ENCODE data around the gene SFSWAP.

The SFSWAP gene

DNA sequence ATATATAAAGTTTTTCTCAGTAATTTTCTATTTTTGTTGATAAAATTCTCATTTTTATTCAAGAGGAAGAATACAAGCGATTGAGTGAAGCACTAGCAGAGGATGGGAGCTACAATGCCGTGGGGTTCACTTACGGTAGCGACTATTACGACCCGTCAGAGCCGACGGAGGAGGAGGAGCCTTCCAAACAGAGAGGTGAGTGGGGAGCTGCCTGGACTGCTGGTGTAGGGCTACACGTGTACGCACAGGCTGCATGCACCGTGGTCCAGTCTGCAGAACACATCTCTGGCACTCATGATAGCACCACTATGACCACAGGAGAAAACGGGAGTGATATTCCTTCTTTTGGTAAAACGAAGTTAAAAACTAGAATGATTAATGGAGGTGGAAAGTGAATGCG lies 3.9 kb downstream of the SFSWAP start:
- TF ChIP-seq REST (IDR thresholded peaks at IDR 0.05; ENCODE audit: insufficient read depth in 1 of 2, low read depth in 2 of 2, low read length in 2 of 2) (no peak), FOXP2 (optimal IDR thresholded peaks at IDR 0.05; ENCODE audit: borderline replicate concordance, extremely low read depth, extremely low read length, insufficient read depth) (no peak), SIN3A (IDR thresholded peaks at IDR 0.05; ENCODE audit: borderline replicate concordance, insufficient read depth, low read length) (no peak), POLR2AphosphoS5 (IDR thresholded peaks at IDR 0.05; ENCODE audit: low read depth, low read length) (no peak), TAF1 (IDR thresholded peaks at IDR 0.05; ENCODE audit: borderline replicate concordance, insufficient read depth, low read length) (no peak)

DNA sequence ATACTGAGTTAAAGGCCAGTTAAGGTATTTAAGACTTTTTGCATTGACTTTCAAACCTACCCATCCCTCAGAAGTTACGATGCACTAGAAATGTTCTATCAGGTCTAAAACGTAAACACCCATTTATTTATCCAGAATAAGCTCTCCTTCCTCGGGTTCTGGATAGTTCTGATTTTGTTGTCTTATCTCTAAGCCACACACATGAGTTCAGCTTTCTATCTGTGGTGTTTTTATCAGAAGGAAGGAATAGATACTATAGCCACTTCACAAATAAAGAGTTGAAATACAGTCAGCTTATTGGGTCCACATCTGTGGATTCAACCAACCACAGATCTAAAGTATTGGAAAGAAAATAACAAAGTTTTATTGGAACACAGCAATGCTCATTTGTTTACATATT lies 5.4 kb downstream of the SFSWAP start:
- TF ChIP-seq POLR2AphosphoS5 (IDR thresholded peaks at IDR 0.05; ENCODE audit: low read depth, low read length) (no peak), TAF1 (IDR thresholded peaks at IDR 0.05; ENCODE audit: borderline replicate concordance, insufficient read depth, low read length) (no peak), FOXP2 (optimal IDR thresholded peaks at IDR 0.05; ENCODE audit: borderline replicate concordance, extremely low read depth, extremely low read length, insufficient read depth) (no peak), SIN3A (IDR thresholded peaks at IDR 0.05; ENCODE audit: borderline replicate concordance, insufficient read depth, low read length) (no peak), REST (IDR thresholded peaks at IDR 0.05; ENCODE audit: insufficient read depth in 1 of 2, low read depth in 2 of 2, low read length in 2 of 2) (no peak)

DNA sequence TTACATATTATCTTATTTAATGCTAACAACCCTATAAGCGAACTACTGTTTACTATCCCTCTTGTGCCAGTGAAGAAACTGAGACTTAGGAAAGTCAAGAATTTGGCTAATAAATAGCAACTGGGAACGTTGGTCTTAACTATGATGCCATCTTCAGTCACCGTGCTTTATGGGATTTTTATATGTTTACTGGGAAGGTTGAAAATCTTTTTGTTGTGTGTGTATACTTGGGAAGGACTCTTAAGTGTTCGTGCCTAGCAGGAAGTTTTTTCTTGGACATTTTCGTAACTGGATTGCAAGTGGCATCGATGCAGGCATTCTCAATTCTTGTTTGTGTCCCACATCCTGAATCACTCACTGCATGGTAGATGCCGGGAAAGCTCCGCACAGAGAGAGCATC lies 9.4 kb downstream of the SFSWAP start:
- TF ChIP-seq TAF1 (IDR thresholded peaks at IDR 0.05; ENCODE audit: borderline replicate concordance, insufficient read depth, low read length): no peak
- TF ChIP-seq REST (IDR thresholded peaks at IDR 0.05; ENCODE audit: insufficient read depth in 1 of 2, low read depth in 2 of 2, low read length in 2 of 2): no peak
- TF ChIP-seq SIN3A (IDR thresholded peaks at IDR 0.05; ENCODE audit: borderline replicate concordance, insufficient read depth, low read length): no peak
- no peak for TF ChIP-seq POLR2AphosphoS5 (IDR thresholded peaks at IDR 0.05; ENCODE audit: low read depth, low read length)
- no peak for TF ChIP-seq FOXP2 (optimal IDR thresholded peaks at IDR 0.05; ENCODE audit: borderline replicate concordance, extremely low read depth, extremely low read length, insufficient read depth)

DNA sequence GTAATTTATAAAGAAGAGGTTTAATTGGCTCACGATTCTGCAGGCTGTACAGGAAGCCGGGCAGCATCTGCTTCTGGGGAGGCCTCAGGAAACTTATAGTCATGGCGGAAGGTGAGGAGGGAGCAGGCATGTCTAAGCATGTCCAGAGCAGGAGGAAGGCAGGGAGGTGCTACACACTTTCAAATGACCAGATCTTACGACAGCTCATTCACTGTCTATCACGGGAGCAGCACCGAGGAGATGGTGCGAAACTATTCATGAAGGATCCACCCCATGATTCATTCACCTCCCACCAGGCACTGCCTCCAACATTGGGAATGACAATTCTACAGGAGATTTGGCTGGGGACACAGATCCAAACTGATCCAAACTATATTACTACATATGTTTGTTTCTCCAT lies 10.0 kb downstream of the SFSWAP start:
- TF ChIP-seq SIN3A (IDR thresholded peaks at IDR 0.05; ENCODE audit: borderline replicate concordance, insufficient read depth, low read length) (no peak), FOXP2 (optimal IDR thresholded peaks at IDR 0.05; ENCODE audit: borderline replicate concordance, extremely low read depth, extremely low read length, insufficient read depth) (no peak), REST (IDR thresholded peaks at IDR 0.05; ENCODE audit: insufficient read depth in 1 of 2, low read depth in 2 of 2, low read length in 2 of 2) (no peak), POLR2AphosphoS5 (IDR thresholded peaks at IDR 0.05; ENCODE audit: low read depth, low read length) (no peak), TAF1 (IDR thresholded peaks at IDR 0.05; ENCODE audit: borderline replicate concordance, insufficient read depth, low read length) (no peak)

GRCh38 chr12:131721548-131721947 lies 10.7 kb downstream of the SFSWAP start:
- TF ChIP-seq FOXP2 (optimal IDR thresholded peaks at IDR 0.05; ENCODE audit: borderline replicate concordance, extremely low read depth, extremely low read length, insufficient read depth) (no peak), SIN3A (IDR thresholded peaks at IDR 0.05; ENCODE audit: borderline replicate concordance, insufficient read depth, low read length) (no peak), REST (IDR thresholded peaks at IDR 0.05; ENCODE audit: insufficient read depth in 1 of 2, low read depth in 2 of 2, low read length in 2 of 2) (no peak), POLR2AphosphoS5 (IDR thresholded peaks at IDR 0.05; ENCODE audit: low read depth, low read length) (no peak), TAF1 (IDR thresholded peaks at IDR 0.05; ENCODE audit: borderline replicate concordance, insufficient read depth, low read length) (no peak)
